GM12875 (cell line): ENCODE results near the gene CLSTN2.

Experiments
- H3K4me3 ChIP-seq: one replicate; pipeline ENCODE4 v1.5.1; 2011; ENCODE audit warnings: low read depth, low read length, control low read depth
- CTCF ChIP-seq: IDR thresholded peaks from 2 replicates; pipeline ENCODE4 v1.5.1; 2011; ENCODE audit warnings: low read depth, mild to moderate bottlenecking, control low read depth, inconsistent platforms, low read length, moderate library complexity, borderline replicate concordance; ENCODE audit not compliant: insufficient read depth

CLSTN2 gene

GRCh38 chr3:139935016-139935865 is at the start of gene CLSTN2:
CLSTN2 (plus strand) TSS chr3:139935185.
- 0 out of 2 replicates have a peak, but pooled peaks have one; percentile 14 for TF ChIP-seq CTCF
- H3K4me3 ChIP-seq: no peak within 1 kb of the TSS

GRCh38 chr3:139887431-139887830 is 47.6 kb upstream of the CLSTN2 start:
- TF ChIP-seq CTCF: no peak
- no peak overlapping the region for H3K4me3 ChIP-seq

GRCh38 chr3:139888561-139889140 is 46.3 kb upstream of the CLSTN2 start:
- no peak overlapping the region for H3K4me3 ChIP-seq
- TF ChIP-seq CTCF: no peak

- H3K4me3 ChIP-seq: no peak overlapping the region
- no peak for TF ChIP-seq CTCF
These were observed 41.6 kb upstream of the CLSTN2 start for GRCh38 chr3:139893267-139893962.

- no peak overlapping the region for H3K4me3 ChIP-seq
- no peak for TF ChIP-seq CTCF
These were observed 40.9 kb upstream of the CLSTN2 start for GRCh38 chr3:139893963-139894642.

- TF ChIP-seq CTCF: no peak
- H3K4me3 ChIP-seq: no peak overlapping the region
These were observed 40.4 kb upstream of the CLSTN2 start for GRCh38 chr3:139894643-139894989.
